ENCODE measurements around the gene CATSPER3.

Gene CATSPER3

DNA sequence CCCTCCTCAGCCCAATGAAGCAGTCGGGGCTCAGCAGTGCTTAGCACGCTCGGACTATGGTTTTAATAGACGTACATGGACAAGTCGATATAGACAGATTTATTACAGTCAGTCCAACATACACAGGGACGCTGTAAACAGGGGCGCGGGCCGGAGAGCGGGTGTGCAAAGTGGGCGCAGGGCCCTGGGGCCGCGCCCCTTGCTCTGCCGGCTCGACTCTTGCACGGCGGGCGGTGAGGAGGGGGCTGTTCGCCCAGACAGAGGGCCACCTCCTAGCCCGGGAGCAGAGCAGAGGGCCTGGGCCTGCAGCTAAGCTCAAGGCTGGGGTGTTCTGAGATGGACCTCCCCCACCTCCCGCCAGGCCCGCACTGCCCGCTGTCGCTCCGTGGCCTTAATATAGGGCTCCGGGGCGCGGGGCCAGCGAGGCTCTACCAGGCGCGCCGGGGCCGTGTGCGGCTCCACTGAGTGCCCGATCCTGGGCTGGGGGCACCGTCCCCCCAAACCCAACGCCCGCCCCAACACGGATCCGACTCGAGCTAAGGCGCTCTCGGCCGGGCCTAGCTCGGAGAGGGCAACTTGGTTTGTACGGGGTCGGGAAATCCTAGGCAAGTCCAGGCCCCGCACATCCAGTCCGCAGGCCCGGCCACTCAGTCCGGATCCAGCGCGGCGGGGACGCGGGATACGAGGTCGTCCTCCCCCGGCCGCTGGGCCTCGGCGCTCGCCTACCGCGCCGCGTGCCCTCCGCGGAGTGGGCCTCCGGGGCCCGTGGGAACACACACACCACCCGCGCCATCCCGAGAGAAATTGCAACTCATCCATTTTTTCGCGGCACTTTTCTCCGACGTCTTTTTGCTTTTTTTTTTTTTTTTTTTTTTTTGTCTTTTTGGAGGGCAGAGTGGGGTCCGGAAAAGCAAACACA lies 60.2 kb downstream of the CATSPER3 start:
- FAIRE-seq: no peak
- no peak for DNase-seq (ENCODE audit: insufficient read length, low spot score)

- DNase-seq (ENCODE audit: insufficient read length, low spot score): no peak
- no peak for FAIRE-seq
Observed at GRCh38 chr5:135028791-135029476, 61.2 kb downstream of the CATSPER3 start.

- FAIRE-seq: peak; percentile 78
Observed at GRCh38 chr5:135029477-135030122, 61.9 kb downstream of the CATSPER3 start.

DNA sequence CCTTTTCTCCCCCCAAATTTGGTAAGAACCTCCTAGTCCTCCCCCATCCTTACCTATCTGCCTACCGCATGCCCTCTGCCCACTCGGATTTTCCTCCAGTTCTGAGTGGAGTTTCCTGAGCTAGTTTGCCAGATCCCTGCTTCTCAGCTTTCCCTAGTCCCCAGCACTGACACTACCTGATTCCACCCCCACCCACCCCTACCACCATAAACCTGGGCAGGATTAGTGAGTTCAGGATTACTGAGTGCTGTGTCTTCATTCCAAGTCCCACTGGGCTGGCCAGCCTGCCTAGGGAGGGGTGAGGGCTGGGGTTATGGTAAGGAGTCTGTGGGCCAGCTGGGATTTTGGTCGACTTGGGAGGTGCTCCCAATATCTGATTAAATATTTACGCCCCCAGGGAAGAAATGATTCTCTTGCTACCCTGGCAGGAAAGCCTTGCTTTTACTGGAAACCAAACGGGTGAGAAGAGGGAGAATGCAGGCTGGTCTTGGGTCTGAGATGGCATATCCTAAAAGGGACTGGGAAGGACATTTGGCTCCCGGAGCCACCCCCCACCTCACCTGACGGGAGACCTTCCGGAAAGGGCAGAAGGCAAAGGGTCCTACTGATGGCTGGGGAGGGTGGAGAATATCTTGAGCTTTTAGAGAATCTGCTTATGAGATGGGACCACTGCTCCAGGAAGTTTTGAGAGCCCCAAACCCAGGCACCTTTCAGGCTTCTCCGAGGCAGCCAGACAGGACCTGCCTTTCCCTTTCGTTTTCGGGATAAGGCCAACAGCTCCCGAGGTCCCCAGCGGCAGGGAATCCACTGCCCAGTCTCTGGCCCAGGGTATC lies 62.6 kb downstream of the CATSPER3 start:
- no peak for DNase-seq (ENCODE audit: insufficient read length, low spot score)

More at GRCh38 chr5:135029477-135030122, 61.9 kb downstream of the CATSPER3 start:
- DNase-seq (ENCODE audit: insufficient read length, low spot score): no peak

GRCh38 chr5:135030956-135031812 lies 63.5 kb downstream of the CATSPER3 start:
- no peak for DNase-seq (ENCODE audit: insufficient read length, low spot score)
- FAIRE-seq: no peak

More for the DNA sequence above, 62.6 kb downstream of the CATSPER3 start:
- FAIRE-seq: peak; percentile 48

DNA sequence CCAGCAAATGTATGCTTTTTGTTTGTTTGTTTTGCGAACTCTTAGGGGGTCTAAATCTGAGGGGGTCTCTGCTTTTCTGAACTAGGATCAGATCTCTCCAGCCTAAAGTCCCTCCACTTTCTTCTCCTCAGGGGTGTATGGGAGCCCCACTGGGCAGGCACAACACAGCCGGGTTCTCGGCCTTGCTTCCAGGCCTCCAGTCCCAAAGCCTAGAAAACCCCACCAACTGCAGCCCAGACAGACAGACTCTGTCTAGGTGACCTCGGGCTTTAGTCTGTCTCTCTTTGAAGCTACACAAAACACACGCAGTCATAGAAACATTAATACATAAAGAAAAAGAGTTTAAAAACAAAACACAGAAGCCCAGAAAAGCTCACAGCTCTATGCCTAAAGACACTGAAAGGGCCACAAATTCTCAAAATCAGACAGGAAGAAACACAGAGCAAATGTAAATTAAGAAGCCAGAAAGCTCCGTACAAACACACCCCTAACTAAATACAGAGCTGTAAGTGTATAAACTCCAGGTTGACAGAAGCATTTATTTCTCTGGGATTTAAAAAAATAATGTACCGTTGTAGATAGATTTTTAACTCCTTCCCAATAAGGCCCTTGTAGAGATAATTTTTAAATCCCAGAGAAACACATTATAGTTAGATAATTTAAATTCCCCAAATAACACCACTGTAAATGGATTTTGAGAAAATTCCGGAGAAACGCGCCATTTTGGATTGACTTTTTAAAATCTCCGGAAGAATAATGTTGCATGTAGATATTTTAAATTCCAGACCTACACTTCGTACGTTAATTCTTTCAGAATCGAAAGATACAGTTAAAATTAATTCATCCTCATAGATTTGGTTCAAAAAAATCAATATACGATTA lies 64.3 kb downstream of the CATSPER3 start:
- DNase-seq (ENCODE audit: insufficient read length, low spot score) (no peak), FAIRE-seq (no peak)

- no peak for FAIRE-seq
- DNase-seq (ENCODE audit: insufficient read length, low spot score): no peak
Observed at GRCh38 chr5:135032695-135032998, 64.9 kb downstream of the CATSPER3 start.

DNA sequence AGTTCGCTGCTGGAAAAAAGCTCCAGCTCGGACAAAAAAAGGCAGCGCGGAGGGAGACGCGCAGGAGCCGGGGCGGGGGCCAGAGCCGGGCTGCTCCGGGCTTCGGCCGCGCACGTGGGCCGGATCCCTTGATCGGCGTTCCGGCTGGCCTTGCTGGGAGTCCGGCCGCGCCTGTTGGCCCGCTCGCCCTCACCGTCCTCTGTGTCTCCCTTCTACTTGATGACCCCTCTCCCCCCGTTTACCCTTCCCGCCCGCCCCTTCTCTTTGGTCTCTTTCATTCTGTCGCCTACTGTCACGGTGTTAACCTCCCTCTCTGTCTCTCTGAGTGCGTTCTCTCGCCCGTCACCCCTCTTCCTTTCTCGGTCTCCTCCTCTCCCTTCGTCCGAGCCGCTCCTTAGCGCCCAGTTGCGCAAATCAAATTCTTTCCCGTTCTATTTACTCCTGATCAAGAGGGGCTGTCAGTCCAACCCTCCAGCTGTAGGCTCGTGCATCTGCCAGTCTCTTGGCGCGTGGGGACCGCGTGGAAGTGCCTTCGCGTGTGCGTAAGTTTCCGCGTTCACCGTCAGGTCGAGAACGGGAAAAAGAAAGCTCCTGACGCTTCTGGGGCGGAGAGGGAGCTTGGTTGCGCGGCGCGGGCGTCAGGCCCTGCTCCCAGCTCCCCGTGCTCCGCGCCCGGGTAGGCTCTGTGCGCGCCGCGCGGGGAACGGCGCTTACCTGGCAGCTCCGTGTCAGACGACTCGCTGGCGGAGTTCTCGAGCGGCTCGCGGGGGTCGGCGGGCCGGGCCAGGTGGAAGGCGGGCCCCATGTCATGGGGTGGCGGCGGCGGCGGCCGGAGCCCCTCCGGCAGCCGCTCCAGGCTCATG lies 65.5 kb downstream of the CATSPER3 start:
- FAIRE-seq: no peak
- DNase-seq (ENCODE audit: insufficient read length, low spot score): no peak

DNA sequence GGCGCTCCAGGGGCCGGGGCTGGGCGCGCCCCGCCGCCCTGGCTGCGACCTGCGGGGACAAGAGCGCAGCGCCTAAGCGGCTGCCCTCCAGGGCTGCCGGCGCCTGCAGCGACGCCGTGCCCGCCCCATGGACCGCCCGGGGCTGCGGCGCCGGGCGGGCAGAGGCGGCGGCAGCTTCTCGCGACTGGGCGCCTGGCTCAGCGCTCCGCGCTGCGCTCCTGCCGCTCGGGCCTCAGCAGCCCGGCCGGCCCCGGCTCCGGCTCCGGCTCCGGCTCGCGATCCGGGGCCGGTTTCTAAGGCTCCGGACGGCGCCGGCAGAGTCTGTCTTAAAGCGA lies 66.2 kb downstream of the CATSPER3 start, which contains the start of gene PITX1:
TSS of gene PITX1 (minus strand) at position 328 of the 335 bp plus-strand sequence. CDS start 347 bp downstream, outside the sequence.
- no peak for FAIRE-seq
- DNase-seq (ENCODE audit: insufficient read length, low spot score): no peak

DNA sequence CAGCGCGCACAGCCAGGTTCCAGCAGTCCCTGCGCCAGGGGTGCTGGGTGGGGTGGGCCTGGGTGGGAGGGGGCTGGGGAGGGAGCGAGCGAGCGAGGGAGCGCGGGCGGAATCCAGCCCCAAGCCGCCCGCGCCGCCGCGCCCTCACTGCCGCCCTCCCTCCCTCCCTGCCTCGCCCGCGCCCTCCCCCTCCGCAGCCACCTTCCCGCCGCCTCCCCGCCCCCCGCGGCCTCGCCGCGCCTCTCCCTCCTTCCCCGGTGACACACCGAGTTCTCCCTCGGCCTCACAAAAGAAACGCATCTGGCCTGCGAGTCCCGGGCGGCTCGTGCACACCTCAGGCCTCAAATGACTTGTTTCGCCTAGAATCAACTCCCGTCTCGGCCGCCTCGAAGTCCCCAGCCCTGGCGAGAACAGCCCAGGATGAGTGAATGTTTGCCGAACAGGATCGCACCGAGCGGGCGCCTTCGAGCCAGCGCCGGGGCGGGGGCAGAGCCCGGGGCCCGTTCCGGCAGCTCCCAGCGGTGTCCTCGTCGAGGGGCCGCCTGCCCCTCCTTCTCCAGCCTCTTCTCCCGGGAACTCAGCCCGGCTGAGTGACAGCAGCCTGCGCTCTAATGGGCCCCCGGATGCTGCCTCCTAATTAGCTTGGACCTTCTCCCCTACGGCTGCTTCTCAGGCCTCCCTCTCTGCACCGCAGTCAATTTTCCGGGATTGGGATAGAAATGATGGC lies 66.7 kb downstream of the CATSPER3 start:
- no peak for FAIRE-seq
- no peak for DNase-seq (ENCODE audit: insufficient read length, low spot score)

- FAIRE-seq: no peak
- no peak for DNase-seq (ENCODE audit: insufficient read length, low spot score)
Observed at GRCh38 chr5:135034963-135035677, 67.4 kb downstream of the CATSPER3 start.

- no peak for FAIRE-seq
- no peak for DNase-seq (ENCODE audit: insufficient read length, low spot score)
Observed at GRCh38 chr5:135035678-135036030, 67.9 kb downstream of the CATSPER3 start.

- FAIRE-seq: no peak
Observed at GRCh38 chr5:135036405-135036804, 68.7 kb downstream of the CATSPER3 start.

GRCh38 chr5:135037519-135038204 lies 70.0 kb downstream of the CATSPER3 start:
- DNase-seq (ENCODE audit: insufficient read length, low spot score) (no peak), FAIRE-seq (no peak)

More at GRCh38 chr5:135036405-135036804, 68.7 kb downstream of the CATSPER3 start:
- no peak for DNase-seq (ENCODE audit: insufficient read length, low spot score)

- DNase-seq (ENCODE audit: insufficient read length, low spot score) (no peak), FAIRE-seq (no peak)
Observed at GRCh38 chr5:135038205-135038812, 70.6 kb downstream of the CATSPER3 start.
